Hematopoietic multipotent progenitor cell treated with erythropoietin and hydrocortisone succinate and interleukin-3 and kit ligand, for 8 days (in vitro differentiated cells): Measurements from ENCODE around the gene YOD1.
A peak's percentile ranks its signal among the peaks of the same experiment; 100 is the strongest.

ENCODE experiments used
- DNase-seq: peaks from one replicate; pipeline ENCODE4 v3.0.0-alpha.2; 2015

Gene YOD1

DNA sequence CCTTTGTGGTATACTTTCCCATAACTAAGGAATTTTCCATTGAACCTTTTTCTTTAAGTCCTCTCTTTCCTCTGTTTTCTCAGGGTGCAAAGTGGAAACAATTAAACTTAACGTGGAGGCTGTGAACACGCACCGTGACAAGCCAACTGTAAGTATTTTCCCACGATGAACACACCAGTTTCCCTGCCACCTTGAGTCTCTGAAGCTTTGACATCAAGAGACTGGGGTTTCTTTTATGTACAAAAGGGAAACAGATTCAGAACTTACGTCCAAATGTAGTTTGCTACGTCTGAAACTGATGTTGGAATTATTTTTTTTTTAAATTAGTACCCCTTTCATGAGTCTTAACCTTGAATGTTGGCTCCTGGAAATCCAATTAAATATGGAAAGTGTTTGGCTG, 20.4 kb upstream of the YOD1 start:
- DNase-seq, result no peak

DNA sequence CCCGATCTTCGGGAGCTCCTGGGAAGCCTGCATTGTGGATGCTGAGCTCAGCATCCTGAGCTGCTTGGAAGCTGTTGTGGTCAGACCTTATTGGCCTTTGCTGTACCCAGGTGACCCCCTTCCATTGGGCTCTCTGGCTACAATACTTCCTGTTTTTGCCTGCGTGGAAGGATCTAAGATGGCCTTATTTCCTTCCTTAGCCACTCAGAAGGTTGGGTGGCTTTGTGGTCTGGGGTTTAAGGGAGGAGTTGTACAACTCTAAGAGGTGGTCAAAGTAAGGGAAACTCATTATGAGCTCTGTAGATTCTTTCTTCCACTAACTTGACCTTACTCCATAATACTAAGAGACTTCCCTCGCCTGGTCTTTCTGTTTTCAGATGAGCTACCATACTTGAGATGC, 19.8 kb upstream of the YOD1 start:
- DNase-seq, result peak; percentile 25

DNA sequence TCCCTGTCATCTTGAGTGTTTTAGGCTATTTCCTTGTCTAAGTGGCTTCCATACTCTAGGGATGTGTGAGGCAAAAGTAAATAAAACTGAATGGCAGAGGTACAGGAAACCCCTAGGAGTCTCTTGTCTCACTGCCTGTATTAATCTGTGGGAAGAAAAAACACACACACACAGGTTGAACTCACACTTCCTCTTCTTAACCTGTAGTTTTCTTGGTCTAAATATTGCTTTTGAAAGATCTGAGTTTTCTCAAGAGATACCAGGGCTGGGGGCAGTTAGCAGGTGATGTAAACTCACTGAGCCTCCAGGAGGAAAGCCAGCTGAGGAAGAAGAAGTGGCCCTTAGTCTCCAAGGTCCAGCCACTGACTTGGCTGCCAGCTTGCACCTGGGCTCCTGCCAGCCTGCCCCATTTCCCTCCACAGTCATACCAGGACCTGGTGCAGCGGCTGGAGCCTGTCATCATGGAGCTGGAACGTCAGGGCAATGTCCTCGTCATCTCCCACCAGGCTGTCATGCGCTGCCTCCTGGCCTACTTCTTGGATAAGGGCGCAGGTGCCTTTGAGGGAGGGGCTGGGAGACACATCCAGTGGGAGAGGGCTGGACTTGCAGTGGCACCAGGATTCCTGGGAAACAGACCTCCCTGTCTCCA, 19.0 kb upstream of the YOD1 start:
- DNase-seq, result no peak

DNA sequence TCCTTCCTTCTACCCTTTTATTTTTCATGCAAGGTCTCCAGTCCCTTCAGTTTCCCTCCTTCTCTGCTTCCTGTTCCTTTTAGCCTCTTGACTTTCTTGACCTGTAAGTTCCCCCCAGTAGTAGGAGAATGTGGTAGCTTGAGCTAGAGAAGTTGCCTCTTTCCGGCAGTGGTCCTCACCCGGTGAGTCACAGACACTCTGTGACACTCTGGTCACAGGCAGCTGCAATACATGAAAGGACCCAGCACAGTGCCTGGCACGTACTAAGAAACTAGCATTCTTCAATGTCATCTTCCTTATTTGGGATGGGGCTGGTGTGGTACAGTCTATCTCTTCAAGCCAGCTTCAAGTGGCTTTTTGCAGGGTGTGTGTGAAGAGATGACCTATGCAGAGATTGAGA, 18.1 kb upstream of the YOD1 start:
- DNase-seq, result no peak

DNA sequence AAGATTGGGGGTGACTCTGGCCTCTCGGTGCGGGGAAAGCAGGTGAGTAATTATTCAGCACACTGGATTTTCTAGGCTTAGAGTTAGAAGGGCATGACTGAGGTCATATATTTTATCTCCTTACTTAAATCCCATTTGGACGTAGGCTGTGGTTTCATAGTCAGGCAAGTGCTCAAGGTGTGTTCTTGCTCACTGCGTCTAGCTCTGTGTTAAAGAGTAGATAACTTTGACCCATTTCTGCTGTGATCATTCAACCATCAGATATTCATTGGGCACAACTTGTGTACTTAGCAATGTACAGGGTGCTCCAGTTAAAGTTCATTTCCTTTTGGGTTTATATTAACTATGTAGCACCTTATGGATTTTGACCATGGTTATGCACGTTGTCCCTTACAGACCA, 16.7 kb upstream of the YOD1 start:
- DNase-seq, result no peak

DNA sequence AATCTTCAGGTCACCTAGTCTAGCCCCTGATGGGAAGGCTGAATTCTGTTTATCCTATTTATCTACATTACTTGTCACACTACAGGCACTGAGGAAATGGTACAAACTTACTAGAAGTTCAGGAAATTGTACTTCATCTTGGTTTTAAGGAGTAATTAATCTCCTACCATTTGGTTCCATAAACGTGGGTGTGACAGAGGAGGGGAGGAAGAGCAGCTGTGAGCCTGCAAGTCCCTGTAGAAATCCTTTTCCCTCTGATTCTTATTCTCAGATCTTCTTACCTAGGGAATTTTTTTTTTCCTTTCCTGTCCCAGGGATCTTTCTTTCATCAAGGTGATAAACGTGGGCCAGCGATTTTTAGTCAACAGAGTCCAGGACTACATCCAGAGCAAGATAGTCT, 16.2 kb upstream of the YOD1 start:
- no peak for DNase-seq

DNA sequence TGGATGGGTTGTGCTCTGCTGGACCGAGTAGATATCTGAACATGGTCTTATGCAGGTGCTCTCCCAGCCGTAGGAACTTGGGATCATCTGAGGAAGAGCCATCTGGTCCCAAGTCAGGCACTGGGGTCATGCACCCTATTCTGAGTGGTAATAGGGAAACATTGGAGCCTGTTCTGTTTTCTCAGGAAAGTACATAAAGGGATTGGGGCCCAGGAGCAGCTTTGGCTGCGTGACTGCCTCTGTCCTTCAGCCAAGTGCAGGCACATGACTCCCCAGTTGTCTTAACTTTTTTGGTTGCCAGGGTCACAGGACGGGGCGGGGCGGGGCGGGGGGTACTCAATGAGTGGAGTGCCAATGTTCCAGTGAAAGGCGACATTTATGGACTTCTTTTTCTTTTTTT, 13.6 kb upstream of the YOD1 start:
- DNase-seq, result no peak

DNA sequence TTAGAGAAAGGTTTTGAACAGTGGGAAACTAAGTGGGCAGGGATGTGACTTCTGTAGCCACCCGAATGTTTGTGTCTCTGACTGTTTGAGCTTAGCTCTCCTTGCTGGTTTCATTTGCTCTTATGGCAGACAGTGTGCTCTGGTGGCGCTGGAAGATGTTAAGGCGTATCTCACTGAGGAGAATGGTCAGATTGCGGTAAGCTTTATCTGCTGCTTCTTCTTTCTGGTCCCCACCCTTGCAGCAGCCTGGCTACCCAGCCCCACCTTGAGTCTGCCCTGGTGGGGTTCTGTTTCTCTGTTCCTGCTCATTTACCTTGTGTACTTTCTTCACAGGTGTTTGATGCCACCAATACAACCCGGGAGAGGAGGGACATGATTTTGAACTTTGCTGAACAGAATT, 12.0 kb upstream of the YOD1 start:
- no peak for DNase-seq

DNA sequence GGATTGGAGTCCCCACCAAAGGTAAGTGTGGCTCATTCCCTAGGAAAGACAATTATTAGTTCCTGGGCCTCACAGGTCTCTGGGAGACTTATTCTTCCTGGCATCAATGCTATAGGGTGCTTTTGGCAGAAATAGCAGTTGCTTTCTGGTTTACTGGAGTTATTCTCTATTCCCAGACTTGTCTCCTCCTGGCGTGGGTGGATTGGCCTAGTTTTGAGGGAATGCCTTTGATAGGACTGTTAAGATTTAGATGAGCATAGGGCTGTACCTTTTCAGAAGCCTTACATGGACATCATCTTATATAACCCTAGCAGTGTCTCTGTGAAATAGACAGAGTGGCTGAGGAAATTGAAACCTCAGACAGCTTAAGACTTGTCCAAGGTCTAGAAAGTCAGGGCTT, 11.1 kb upstream of the YOD1 start:
- DNase-seq, result no peak

DNA sequence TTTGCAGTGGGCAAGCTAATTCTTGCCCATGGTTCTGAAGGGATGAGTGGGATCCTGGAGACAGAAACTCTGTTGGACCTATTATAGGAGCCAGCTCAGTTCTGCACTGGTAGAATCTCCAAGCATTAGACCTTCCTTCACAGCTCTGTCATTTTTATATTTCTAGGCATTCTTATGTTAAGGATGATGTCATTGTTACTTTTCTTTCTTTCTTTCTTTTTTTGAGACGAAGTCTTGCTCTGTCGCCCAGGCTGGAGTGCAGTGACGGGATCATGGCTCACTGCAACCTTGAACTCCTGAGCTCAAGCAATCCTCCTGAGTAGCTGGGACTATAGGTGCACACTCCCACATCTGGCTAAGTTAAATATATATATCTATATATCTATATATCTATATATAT, 9.6 kb upstream of the YOD1 start:
- DNase-seq, result no peak

DNA sequence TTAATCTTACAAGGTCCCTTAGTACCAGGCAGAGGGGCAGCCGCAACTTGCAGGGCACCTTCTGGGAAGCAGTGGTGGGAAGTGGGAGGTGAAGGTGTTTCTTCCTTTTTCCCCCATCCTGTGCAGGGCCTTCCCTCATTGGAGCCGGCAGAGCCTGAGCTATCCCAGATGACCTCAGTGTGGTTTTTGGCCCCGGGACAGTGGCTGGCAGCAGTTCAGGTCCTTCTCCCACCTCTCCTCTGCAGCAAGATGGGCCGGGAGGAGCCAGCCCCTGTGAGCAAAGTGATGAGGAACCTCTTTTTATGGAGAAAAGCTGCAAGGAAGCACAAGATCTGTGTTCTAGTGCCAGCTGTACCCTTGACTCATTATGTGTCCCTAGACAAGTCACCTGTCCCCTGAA, 8.9 kb upstream of the YOD1 start:
- DNase-seq, result no peak

DNA sequence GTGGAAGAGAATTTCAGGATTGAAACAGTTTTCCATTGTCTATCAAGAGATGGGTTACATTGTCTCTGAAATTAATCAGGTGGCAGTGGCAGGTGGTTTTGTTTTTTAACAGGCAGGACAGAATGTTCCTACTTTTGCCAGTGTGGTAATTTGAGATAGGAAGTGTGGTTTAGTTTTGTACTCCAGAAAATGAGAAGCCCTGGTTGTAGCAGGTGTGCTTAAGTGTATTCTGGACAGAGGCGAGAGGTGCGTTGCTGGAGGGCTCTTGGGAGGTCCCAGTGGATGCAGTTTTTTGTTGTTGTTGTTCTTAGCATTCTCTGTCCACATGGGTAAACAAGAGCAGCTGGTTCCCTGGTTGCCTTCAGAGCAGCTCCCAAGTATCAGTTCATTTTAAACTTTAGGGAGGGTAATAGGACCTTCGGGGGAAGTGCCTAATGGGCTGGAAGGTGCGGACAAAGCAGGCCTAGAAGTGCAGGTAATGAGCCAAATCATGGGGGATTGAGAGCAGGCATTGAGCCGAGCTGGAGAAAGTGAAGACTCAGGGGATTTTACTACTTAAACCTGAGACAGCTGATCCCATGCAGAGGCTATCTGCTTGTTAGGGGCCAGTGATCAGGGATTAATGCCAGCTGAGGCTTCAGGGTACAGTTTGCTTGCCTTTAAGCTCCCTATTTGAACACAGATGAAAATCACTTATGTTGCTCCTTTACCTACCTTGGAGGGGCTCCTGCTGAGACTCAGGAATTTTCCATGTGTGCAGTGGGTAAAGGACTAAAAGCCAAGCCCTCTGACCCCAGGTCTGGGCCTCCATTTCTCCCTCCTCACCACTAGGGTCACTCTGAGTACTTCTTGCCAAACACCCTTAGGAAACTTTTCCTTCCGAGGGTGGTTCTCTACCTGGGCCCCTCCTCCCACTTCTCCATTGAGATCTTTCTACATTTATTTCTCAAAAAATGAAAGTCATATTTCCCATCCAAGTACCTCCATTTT, 8.2 kb upstream of the YOD1 start:
- no peak for DNase-seq

DNA sequence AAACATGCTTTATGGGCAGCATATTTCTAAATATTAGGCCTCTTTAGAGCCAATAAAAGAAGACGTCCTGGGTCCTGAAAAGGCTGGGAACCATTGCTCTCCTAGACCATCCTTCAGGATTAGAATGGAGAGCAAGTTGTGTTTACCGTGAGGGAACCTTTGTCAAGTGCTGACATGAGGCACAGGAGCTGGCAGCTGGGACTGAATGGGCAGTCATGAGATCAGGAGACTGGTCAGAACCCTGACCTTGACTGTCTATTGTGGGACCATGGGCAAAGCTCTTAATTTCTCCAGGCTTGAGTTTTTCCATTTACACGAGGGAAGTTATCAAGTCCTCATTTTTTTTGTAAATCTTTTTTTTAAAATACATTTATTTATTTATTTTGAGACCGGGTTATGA, 7.2 kb upstream of the YOD1 start:
- DNase-seq, result no peak

DNA sequence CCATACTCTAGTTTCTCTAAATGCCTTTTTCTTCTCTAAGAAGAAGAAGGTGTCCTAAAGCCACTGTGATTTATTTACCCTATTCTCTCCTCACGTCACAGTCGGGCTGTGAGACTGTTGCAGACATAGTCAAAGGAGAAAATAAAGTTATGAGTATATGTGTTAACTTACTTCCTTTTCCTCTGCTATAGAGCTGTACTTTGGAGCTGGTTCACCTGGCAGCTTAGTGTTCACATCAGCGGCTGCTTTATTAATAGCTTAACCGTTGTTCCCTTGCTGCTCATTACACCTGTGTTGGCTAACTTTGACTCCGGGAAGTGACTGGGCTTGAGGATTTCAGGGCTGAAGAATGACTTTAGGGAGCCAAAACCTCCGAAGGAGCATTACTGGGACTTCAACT, 5.7 kb upstream of the YOD1 start:
- no peak for DNase-seq

DNA sequence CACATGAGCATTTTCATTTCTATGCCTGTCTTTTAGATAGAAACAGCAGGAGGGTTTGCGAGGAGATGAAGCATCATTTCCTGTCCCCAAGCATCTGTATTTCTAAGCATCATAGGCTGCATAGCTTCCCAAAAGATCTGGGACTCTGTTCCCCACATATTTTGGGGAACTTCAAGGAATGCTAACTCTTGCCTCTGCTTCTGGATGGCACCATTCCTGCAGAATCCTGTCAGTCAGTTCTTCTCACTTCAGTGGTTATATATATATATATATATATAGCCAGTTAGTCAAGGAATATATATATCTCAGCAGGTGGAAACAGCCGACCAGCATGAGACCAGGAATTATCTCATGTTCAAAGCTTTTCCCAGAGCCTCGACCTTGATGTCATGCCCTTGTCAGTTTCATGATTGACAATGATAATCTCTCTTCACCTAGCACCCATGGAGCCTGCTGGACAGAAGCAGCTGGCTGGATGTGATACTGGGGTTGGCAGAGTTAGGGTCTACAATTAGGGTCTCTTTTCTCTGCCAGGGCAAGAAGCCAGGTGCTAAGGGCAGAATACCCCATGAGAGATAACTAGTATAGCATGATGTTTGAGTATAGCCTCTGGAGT, 4.5 kb upstream of the YOD1 start:
- no peak for DNase-seq

DNA sequence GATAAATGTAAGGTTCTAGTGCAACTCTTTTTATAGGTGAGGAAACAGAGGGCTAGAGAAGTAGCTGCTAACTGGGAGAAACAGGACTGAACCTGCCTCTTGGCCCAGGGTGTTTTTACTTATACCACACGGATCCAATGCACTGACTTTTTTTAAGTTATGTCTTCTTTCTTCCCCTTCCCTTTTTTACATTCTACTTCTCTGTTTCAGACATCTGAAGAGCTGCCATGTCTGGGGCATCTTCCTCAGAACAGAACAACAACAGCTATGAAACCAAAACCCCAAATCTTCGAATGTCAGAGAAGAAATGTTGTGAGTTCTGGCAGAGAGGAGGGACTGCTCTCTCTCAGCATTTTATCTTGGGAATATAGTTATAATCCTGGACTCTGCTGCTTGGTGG, 3.5 kb upstream of the YOD1 start:
- DNase-seq, result no peak

DNA sequence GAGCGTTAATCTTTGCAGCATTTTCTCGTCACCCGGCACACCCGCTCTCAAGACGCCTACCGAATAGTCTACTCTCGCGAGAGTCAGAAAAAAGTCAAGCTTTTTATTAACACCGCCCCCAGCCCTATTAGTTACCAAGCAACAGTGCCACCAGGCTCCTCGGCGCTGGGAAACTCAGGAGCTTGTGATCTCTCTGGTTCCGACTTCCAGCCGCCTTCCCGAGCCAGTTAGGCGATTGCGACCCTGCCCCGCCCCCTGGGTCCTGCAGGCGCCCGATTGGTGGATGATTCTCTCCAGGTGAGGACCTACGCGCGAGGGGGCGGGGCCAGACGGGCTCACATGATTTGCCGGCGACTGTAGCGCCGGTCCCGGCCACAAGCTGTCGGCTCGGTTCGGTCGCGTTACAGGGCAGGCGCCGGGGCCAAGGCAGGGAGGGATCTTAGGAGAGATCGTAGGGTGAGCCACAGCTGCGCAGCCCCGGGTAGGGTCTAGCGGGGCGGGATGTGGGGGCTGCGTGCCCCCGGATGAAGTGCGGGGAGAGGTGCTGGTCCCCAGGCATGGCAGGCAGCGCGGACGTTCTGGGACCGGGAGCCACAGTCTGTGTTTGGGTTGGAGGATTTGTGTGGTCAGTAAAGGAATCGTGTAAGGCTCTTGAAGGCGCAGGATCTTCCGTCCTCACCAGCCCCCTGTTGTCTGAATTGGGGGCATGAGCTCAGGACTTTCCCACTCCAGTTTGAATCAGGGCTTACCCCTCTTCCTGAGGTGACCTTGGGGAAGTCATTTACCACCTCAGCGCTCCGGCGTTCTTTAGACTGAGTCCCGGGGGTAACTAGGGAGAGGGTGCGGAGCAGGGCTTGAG, 2.1 kb upstream of the YOD1 start, which contains the start of gene PFKFB2:
PFKFB2 (plus strand) TSS at position 365 of the 859 bp plus-strand sequence. CDS start 1,443 bp downstream, outside the sequence.
- peak; percentile 95 for DNase-seq

DNA sequence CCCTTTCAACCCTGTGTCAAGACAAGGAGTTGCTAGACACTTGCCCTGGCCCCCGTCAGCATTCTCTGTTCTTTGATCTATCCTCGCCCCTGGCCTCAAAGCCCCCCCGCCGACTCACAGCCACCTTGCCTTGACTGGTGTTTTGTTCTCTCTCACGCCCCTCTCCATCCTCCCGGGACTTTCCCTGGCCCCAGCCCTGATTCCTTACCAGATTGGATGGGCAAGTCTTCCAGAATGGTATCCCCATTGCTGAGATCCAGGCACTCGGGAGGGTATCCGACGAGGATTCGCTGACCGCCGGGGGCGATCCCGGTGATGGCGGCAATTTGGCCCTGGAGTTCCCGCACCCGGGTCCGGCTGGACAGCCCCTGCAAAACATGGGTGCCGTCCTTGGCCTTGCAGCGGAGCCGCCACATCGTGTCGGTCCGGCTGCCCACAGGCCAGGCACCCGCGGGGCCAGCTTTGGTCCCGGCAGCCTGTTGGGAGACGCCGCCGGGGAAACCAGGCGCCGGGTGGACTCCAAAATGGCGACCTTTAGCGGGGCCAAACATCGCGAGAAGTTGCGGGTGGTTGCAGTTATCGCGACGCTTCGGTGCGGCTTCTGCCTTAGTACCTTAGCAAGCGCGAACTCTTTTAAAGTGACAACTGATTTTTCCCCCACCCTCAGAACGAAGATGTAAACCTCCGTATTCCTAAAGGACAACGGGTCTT, 373 bp downstream of the YOD1 start:
- peak; percentile 90 for DNase-seq

DNA sequence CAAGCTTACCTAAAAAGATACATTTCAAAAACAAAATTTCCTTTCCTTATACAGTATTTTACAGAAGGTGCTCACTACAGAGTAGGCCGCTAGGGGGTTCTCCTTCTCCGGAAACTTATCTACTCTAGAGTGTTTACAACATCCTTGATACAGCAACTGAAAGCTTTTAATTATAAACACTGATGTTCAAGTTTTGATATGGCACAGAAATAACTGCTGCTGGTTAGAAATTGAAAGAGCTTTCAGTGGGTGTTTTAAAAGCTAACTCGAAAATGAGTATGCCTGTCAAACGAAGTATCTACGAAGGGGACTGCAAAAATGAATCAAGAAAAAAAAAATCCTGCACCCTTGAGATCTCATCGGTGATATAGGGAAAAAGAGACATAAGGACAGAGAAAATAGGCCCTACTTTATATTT, 1.0 kb downstream of the YOD1 start:
- peak; percentile 83 for DNase-seq

DNA sequence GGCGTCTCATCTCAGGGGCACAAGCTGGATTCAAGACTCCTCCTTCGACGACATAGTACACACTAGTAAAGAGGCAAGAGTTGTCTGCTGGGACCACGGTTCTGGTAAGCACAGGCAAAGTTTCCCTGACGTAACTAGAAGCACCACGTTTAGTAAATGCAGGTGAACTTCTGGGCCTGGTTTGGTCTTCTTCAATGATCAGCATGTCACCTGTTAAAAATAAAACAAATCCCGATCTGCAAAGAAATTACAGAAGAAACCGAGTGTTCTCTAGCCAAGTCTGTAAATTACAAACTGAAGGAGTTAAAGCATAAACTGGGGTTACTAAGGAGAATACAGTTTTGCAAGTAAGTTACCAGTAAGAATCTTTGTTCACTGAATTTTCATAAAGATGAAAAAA, 1.5 kb downstream of the YOD1 start:
- DNase-seq, result no peak

DNA sequence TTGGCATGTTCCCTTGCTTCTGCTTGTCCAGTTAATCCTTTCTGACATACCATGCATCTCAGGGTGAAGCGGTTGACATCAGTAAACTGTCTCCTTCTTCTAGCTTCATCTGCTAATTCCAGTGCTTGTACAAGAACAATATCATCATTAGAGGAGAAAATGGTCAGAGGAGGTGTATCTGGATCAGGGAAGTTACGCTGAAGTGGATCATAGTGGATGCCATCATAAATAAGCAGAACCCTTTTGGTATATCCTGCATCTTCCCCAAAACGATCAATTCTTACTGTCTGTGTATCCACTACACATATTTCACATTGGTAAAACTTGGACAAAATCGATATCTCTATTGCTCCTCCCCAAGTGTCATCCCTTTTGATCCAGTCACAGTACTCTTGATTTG, 2.0 kb downstream of the YOD1 start:
- DNase-seq, result no peak

DNA sequence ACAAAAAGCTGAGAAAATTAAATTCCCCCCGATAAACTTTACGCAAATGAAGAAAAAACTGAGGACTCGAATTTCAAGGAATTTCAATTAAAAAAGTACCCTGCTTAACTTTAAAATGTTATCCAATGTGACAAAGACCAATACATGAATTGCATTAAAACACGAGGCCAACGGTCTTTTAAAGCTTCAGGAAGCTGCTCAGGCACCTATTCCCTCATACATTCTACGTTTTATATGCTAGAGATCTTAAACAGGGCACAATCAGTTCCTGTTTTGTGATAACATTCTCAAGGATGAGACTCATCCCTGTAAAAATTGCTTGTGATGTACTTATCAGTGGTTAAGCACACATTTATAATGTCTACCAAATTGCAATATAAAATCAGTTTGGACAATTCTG, 3.0 kb downstream of the YOD1 start:
- DNase-seq, result no peak
